A549 treated with DMSO at 1 μM for 4 hours (cell line): ENCODE results near the gene NUDT3. TPM values are rescaled to one million over a fixed set of nuclear protein-coding genes. Genes with fewer than 3 reads are reported as not detected.

Source experiments
- total RNA-seq: library from RNA; stranded (reverse); fragments of 200-300 nt; extraction: Qiagen RNA extraction; gene quantifications from 5 replicates; pipeline ENCODE4 v1.2.3, GENCODE V29; 2022; ENCODE audit warnings: low read depth

Gene NUDT3
- 6.3 to 8.9 TPM (median 6.6 TPM) in 5 replicates for total RNA-seq

DNA sequence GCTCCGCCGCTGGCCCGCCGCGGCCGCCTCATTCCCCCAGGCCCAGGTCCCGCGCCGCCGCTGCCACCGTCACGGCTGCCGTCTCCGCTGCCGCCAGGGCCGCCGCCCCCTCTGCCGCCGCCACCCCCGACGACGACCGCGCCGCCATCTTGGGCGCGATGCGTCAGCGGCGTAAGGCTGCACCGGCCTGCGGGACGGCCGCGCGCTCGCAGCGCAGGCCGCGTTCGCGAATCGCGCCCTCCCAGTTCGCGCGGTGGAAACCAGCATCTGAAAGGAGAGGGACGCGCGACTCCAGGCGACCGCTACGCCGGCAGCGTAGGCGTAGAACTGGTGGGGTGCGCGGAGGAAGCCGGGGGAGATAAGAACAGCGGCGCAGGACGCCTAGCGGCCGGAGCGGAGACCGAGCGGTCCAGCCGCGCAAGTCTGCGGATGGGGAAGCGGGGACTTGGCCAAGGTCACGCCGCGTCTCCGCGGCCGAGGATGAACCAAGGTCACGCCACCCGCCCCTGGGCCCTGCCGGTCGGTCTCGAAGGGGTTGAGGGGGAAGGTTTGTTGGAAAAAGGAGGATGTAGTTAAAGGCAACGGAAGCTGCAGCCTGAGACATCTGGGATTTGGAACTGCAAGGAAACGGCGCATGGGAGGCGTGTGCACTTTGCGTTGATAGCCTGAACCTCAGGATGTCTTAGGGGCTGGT, at the start of gene NUDT3:
NUDT3 (minus strand) TSS at position 173 of the 694 bp plus-strand sequence. CDS start 307 bp downstream, outside the sequence.

DNA sequence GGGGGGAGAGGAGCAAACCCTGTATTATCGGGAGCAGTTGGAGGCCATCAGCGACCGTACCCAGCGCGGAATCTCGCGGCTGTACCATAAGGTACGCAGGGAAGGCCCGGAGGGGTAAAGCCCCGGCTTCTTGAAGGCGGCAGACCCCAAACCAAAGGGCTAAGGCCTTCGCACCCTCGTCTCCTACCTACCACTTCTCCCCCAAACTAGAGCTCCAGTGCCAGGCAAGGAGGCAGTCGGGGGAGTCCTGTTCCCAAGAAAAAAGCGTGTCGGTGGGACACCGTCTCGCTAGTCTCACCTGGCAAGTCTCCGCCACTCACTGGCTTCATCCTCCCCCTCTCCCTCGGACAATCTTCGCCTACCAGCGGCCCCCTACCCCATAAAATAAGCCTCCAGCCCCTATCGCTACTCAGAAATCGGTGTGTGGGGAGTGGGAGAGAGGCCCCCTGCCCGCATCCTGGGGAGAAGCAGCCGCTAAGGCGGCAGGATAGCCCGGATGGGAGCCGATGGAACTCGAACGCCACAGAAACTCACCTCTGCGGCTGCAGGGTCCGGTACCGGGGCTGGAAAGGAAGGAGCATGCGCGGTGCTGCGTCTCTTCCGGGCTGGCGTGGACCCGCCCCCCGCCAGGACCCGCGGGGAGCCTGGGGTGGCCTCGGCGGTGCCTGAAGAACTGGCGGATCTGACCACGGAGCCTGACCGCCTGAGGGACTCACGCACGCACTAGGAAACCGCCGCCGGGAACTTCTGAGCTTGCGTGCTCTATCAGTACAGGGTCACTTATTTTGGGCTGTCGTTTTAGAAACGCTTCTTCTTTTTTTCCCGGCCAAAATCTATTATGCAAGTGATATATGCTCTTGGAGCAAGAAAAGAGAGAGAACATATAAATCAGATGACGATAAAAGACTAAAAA, 33.3 kb upstream of the NUDT3 start, which contains the start of gene RPS10:
RPS10 (minus strand) TSS at position 572 of the 913 bp plus-strand sequence. CDS start 848 bp downstream, outside the sequence.

DNA sequence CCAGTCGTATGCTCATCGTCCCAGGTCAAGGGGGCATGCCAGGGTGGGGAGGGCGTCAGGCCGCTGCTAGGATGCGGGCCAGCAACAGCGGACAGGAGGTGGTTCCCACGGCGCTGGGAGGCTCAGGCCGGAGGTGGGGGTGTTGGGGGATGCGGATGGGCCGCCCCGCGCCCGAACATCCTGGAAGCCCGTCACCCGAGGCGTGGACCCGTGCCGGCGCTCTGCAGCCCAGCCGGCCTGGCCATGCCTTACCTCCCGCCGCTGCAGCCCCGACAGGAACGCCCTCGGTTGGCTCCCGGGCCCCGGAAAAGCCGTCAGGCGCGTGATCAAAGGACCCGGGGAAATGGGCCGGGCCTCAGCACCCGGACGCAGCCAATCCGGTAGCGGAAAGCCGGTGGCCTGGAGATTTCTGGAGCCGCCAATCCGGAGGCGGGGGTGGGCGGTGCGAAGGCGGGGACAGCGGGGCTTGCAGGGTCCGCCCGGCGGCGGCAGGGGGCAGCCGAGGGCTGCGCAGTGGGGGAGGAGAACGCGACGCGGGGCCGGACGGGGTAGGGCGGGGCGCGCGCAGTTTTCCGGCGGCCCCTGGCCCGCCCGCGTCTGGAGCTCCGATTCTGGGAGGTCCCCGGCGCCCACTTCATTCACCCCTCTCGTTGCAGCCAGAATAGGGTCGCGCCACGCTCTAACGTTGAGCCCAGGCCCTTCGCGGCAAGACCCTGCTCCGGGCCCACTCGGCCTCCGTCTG, 143.6 kb downstream of the NUDT3 start, which contains the start of gene SMIM29:
SMIM29 (minus strand) TSS at position 280 of the 742 bp plus-strand sequence. CDS start 1,215 bp downstream, outside the sequence.

DNA sequence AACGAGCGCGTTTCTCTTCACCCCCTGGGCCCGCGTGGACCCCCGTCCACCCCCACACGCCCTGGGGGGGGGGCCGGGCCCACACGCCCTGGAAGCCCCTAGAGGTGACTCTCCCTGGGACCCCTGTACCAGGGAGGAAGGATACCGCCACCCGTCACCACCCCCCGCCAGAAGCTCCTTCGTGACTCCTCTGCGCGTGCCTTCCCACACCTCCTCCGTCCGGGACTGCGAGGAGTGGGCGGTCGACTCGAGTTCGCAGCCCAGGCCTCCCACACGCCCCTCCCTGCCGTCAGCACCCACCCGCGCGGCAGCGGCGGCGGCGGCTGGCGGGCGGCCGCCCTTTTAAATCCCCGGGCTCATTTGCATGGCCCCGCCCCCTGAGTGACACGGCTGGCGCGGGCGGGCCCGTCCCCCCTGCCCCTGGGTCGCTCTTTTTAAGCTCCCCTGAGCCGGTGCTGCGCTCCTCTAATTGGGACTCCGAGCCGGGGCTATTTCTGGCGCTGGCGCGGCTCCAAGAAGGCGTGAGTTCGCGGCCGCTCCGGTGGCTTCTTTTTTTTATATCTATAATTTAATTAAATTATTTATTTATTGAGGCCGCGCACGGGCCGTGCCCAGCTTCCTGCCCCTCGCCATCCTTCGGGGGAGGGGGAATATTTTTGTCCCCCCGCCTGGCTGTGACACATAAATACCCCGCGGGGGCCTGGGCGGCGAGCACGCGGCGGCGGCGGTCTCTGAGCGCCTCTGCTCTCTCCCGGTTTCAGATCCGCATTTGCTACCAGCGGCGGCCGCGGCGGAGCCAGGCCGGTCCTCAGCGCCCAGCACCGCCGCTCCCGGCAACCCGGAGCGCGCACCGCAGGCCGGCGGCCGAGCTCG, 155.8 kb downstream of the NUDT3 start, which contains the start of gene HMGA1:
HMGA1 (plus strand) TSS at position 431 of the 873 bp plus-strand sequence. CDS start 3,908 bp downstream, outside the sequence.

Other genes starting within 250 kb of the NUDT3 start
- gene GRM4, start 246.6 kb downstream of the NUDT3 start, total RNA-seq, result 0.09 to 0.21 TPM (median 0.10 TPM) in 4 of 5 replicates, not detected in the other
- 551 to 747 TPM (median 635 TPM) in 5 replicates for gene HMGA1, start 155.8 kb downstream of the NUDT3 start, total RNA-seq
- gene SMIM29, start 143.7 kb downstream of the NUDT3 start, total RNA-seq, result 17.7 to 31.2 TPM (median 30.8 TPM) in 5 replicates
- 1,931 to 2,114 TPM (median 1,979 TPM) in 5 replicates for gene RPS10, start 33.4 kb upstream of the NUDT3 start, total RNA-seq
- gene PACSIN1, start 73.4 kb upstream of the NUDT3 start, total RNA-seq, result 0.04 to 0.14 TPM (median 0.06 TPM) in 5 replicates
- 1.5 to 2.8 TPM (median 2.6 TPM) in 5 replicates for gene SPDEF, start 163.7 kb upstream of the NUDT3 start, total RNA-seq